Right atrium auricular region (tissue), 2 donors: ENCODE results near the gene GCK. TPM values are rescaled to one million over a fixed set of nuclear protein-coding genes. Genes with fewer than 3 reads are reported as not detected.

ENCODE experiments used
- DNase-seq: peaks from one replicate; pipeline ENCODE4 v3.0.0-alpha.2; 2019; ENCODE audit warnings: low spot score
- H3K27ac ChIP-seq, 2 donors: fragments of 200-600 bp; sonication (generic); 1 replicate in 1 of 2; 2 replicates in 1 of 2; pipeline ENCODE4 v1.5.1; 2016 to 2019
- H3K27me3 ChIP-seq, 2 donors: fragments of 200-600 bp; sonication (generic); one replicate each; pipeline versions ENCODE4 v1.5.1 to v1.6.0; 2017 to 2019
- H3K36me3 ChIP-seq: fragments of 200-600 bp; sonication (generic); one replicate; pipeline ENCODE4 v1.5.1; 2016
- H3K4me1 ChIP-seq, 2 donors: fragments of 200-600 bp; sonication (generic); one replicate each; pipeline versions ENCODE4 v1.5.1 to v1.6.0; 2017 to 2019
- H3K4me3 ChIP-seq, 2 donors: fragments of 200-600 bp; sonication (generic); 1 replicate in 1 of 2; 2 replicates in 1 of 2; pipeline ENCODE4 v1.5.1; 2017 to 2019; ENCODE audit warnings: mild to moderate bottlenecking in 1 of 2, moderate library complexity in 1 of 2
- H3K9me3 ChIP-seq, 2 donors: fragments of 200-600 bp; sonication (generic); one replicate each; pipeline ENCODE4 v1.5.1; 2019
- total RNA-seq, 2 donors: library from RNA; depleted of rRNA; stranded (reverse); fragments of >200 nt; gene quantifications; one replicate each; pipeline ENCODE4 v1.1.0, GENCODE V29; 2016
- TF ChIP-seq, protein P1 (sequence below), 2 donors: fragments of 200-600 bp; sonication (generic); IDR thresholded peaks; one replicate each; pipeline ENCODE4 v1.5.1; 2019; ENCODE audit warnings: antibody characterized with exemption in 2 of 2

Gene GCK
- total RNA-seq, 2 donors from 2014 or later, result 11.1 to 21.0 TPM

DNA sequence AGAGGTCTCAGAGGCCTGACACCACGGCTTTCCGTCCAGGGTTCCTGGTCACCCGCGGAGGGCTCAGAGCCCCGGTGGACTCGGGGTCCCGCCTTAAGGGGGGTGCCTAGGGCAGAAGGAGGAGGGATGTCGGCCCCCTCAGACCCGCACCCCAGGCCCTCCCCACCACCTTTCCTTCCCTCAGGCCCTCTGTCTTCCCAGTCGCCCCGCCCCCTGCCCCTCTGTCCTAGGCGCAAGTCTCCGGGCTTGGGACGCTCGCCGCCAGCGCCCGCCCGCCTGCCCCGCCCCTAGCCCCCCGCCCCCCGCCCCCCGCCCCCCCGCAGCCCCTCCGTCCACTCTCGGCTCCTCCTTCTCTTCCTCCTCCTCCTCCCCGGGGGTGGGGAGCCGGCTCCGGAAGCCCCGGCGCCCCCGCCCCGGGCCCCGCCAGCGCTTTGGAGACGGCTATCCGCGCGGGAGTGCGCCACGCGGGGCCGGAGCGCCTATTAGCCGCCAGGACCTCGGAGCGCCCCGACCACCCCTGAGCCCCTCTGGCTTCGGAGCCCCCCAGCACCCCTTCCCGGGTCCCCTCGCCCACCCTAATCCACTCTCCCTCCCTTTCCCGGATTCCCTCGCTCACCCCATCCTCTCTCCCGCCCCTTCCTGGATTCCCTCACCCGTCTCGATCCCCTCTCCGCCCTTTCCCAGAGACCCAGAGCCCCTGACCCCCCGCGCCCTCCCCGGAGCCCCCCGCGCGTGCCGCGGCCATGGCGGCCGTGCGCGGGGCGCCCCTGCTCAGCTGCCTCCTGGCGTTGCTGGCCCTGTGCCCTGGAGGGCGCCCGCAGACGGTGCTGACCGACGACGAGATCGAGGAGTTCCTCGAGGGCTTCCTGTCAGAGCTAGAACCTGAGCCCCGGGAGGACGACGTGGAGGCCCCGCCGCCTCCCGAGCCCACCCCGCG lies 85.0 kb downstream of the GCK start, which contains the start of gene AEBP1:
Gene AEBP1, plus strand, starts transcription at position 423 of the 937 bp plus-strand sequence. Its CDS starts 321 bp downstream, at position 744.
- Histone ChIP-seq H3K4me3 (peak within 1 kb of the TSS; percentile 46 to 72), H3K4me1 (peaks cover 0 to 73% of the 10 kb centered on the region in 2 donors), H3K27me3 (no peaks in the 10 kb centered on the region), H3K9me3 (no peaks in the 10 kb centered on the region), H3K27ac (peak within 1 kb of the TSS; percentile 88 to 92), H3K36me3 (peaks cover 22% of the 10 kb centered on the region)
- TF ChIP-seq, protein P1, sequence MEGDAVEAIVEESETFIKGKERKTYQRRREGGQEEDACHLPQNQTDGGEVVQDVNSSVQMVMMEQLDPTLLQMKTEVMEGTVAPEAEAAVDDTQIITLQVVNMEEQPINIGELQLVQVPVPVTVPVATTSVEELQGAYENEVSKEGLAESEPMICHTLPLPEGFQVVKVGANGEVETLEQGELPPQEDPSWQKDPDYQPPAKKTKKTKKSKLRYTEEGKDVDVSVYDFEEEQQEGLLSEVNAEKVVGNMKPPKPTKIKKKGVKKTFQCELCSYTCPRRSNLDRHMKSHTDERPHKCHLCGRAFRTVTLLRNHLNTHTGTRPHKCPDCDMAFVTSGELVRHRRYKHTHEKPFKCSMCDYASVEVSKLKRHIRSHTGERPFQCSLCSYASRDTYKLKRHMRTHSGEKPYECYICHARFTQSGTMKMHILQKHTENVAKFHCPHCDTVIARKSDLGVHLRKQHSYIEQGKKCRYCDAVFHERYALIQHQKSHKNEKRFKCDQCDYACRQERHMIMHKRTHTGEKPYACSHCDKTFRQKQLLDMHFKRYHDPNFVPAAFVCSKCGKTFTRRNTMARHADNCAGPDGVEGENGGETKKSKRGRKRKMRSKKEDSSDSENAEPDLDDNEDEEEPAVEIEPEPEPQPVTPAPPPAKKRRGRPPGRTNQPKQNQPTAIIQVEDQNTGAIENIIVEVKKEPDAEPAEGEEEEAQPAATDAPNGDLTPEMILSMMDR (IDR thresholded peaks at IDR 0.05), result no peak
- no peak for DNase-seq

DNA sequence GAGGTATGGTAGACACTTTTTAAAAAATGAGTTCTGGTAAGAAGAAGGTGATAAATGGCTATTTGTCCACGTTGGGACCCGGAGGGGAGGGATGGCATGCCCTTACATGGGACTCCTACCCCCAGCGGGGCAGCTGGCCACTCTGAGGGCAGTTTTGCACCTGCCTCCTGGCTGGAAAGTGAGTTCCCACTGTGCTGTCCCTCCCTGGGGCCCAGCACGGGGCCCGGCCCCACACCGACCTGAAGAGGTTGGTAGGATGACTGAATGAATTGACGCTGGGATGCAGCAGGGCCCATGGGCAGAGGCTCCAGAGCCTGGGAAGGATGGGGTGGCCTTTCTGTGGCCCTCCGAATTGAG lies 85.7 kb downstream of the GCK start:
- Histone ChIP-seq H3K4me3 (peak overlapping the region in 1 of 2 donors; percentile 72), H3K36me3 (peaks cover 16% of the 10 kb centered on the region), H3K9me3 (no peaks in the 10 kb centered on the region), H3K4me1 (peaks cover 0 to 73% of the 10 kb centered on the region in 2 donors), H3K27ac (peak overlapping the region; percentile 88 to 92), H3K27me3 (no peaks in the 10 kb centered on the region)
- DNase-seq, result no peak
- TF ChIP-seq, protein P1 (IDR thresholded peaks at IDR 0.05), result no peak

DNA sequence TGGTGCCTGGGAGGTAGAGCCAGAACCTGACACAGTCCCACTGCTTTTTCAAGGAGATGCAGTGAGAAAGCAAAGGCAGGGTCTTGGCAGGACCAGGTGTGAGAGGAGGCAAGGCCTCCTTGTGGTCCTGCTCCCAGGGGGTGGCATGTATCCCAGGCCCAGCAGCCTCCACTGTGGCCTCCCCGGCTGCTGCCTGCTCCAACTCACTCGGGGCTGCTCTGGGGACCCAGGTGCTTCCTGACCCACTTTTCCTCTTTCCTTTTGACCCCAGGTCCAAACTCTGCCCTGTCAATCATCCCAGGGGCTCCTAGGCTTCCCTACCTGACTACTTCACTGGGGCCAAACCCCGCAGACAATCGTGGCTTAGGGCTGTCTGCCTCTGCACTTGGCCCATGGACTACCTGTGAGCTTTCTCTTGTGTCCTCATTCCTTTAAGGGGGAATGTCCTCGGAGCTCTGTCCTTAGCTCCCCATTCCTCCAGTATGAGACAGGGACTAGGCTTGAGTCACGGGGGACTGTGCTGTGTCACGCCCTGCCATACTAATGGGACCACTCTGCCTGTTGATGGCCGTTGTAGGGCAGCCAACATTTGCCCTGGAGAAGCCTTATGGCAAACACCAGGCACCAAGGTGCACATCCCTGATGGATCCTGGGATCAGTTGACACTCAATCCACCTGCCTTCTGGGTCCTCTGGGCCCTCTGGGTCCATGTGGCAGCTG lies 86.2 kb downstream of the GCK start:
- no peak for DNase-seq
- H3K4me1 ChIP-seq, result peaks cover 0 to 73% of the 10 kb centered on the region in 2 donors

DNA sequence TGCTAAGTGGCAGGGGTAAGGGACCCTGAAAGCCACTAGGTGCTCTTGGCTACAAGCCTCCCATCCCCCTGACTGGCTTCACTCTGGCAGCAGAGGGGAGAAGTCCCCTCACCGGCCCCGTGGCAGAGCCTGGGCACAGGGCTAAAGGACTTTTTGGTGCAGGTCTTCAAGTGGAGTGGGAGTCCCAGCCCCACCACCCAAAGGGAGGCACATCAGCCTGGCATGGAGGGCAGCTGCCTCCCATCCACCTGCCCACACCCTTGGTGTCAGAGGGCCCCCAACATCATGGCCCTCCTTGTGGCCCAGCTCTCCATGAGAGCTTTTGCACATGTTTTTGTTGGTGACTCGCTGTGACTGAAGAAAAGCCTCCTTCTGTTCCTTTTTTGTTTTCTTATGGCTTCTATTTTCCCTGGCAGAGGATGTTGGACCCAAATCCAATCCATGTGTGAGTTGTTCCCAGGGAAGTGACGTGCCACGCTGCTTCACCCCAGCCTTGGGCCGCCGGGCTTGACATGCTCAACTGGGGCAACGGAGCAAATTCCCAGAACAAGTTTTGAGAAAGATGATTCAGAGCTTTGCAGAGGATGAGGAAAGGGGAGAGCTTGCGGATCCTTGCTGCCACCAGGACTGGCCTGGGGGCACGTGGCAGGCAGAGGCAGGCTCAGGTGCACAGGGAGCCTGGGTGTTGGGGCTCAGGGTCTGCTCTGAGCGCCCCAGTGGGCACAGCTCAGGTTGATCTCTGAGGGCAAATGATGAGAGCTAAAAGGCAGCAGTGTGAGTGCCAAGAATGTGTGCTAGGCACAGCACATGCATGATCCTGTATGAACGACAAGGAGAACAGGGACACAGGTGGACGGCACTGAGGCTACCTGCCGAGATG lies 87.0 kb downstream of the GCK start:
- peaks cover 2% of the 10 kb centered on the region for H3K36me3 ChIP-seq
- H3K27me3 ChIP-seq, result no peaks in the 10 kb centered on the region
- H3K27ac ChIP-seq, result peak overlapping the region; percentile 88 to 92
- peaks cover 0 to 67% of the 10 kb centered on the region in 2 donors for H3K4me1 ChIP-seq
- TF ChIP-seq, protein P1 (IDR thresholded peaks at IDR 0.05), result no peak
- no peak overlapping the region for H3K4me3 ChIP-seq
- DNase-seq, result peak; percentile 85
- H3K9me3 ChIP-seq, result no peaks in the 10 kb centered on the region

More for the DNA sequence above, 86.2 kb downstream of the GCK start:
- TF ChIP-seq, protein P1 (IDR thresholded peaks at IDR 0.05), result no peak
- Histone ChIP-seq H3K27me3 (no peaks in the 10 kb centered on the region), H3K9me3 (no peaks in the 10 kb centered on the region), H3K27ac (peak overlapping the region; percentile 88 to 92), H3K4me3 (no peak overlapping the region), H3K36me3 (peaks cover 10% of the 10 kb centered on the region)

DNA sequence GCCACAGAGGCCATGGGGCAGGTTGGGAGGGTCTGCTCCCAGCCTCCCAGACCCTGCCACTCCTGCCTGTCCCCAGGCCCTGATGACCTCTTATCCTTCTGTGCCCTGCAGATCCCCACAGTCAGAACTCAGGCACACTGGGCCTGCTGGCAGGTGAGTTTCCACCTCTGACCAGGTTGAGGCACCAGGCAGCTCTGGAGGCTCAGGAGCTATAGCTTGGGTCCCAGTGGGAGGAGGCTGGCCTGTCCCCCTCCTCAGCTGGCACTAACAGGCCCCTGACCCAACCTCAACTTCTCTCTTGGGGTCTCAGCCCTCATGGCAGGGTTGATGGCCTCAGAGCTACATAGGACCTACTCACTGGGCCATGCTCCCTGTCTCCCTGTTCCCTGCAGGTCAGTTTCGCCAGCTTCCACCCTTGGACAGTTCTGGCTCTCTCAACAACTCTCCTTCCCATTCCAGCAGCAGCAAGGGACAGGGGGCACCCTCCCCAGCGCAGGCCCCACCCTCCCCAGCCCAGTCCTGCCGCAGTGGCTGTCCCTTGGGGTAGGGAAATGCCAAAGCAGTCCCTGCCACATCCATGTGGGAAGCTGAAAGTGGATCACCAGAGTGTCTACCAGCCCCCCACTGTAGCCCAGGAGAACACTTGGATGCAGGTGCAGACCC lies 87.8 kb downstream of the GCK start:
- Histone ChIP-seq H3K27me3 (no peaks in the 10 kb centered on the region), H3K9me3 (no peaks in the 10 kb centered on the region), H3K36me3 (no peaks in the 10 kb centered on the region), H3K27ac (peak overlapping the region; percentile 88 to 92), H3K4me3 (no peak overlapping the region), H3K4me1 (peaks cover 0 to 61% of the 10 kb centered on the region in 2 donors)
- no peak for DNase-seq
- TF ChIP-seq, protein P1 (IDR thresholded peaks at IDR 0.05), result no peak
